HCT116 (cell line): ENCODE results near the gene ATG4B. TPM values are rescaled to one million over a fixed set of nuclear protein-coding genes. Genes with fewer than 3 reads are reported as not detected.

Source experiments
- ATAC-seq: fragments of 200-7000 bp; cut with Tn5 transposase; 2 replicates; pipeline ENCODE4 v1.9.1; 2020; ENCODE audit warnings: mild to moderate bottlenecking, moderate library complexity
- BruUV-seq: library from RNA; stranded (reverse); fragments of 400-500 nt; replicated peaks from 2 replicates; lab custom pipeline; 2021; lab: Mats Ljungman, UMichigan
- CTCF ChIA-PET: fragments of 300-600 bp; sonication (Branson Sonifier 250); formaldehyde crosslinking; loops from one replicate; lab custom pipeline; 2021; ENCODE audit warnings: antibody characterized with exemption; lab: Charles Lee
- POLR2A ChIA-PET: fragments of 300-600, 350-600 bp; sonication (Branson Sonifier 250); formaldehyde crosslinking; loops from one replicate; lab custom pipeline; 2021; ENCODE audit warnings: antibody characterized with exemption; lab: Charles Lee
- RAD21 ChIA-PET, 2 experiments: fragments of 300-600 bp; sonication (Branson Sonifier 250); formaldehyde crosslinking; loops; one replicate each; lab custom pipeline; 2023; ENCODE audit warnings: low total read pairs in 2 of 2; ENCODE audit not compliant: uncharacterized antibody in 2 of 2, unreplicated experiment in 2 of 2, low non-redundant PET in 1 of 2; lab: Charles Lee
- DNase-seq: peaks from one replicate; pipeline ENCODE4 v3.0.0-alpha.2; 2010; ENCODE audit warnings: low read depth, low spot score
- H2AFZ ChIP-seq: fragments of 200-600 bp; shearing (Covaris generic), sonication (generic); 2 replicates; pipeline ENCODE4 v1.6.1; 2017; ENCODE audit warnings: low read depth, mixed run types, mixed read lengths, antibody characterized with exemption, low read length; ENCODE audit not compliant: poor library complexity, severe bottlenecking
- H3K27ac ChIP-seq: 2 replicates; pipeline ENCODE4 v1.5.1; 2012; ENCODE audit warnings: low read depth, low read length
- H3K27me3 ChIP-seq: fragments of 200-600 bp; sonication (generic); 2 replicates; pipeline ENCODE4 v1.6.1; 2016; ENCODE audit warnings: mixed run types, low read length, mixed read lengths; ENCODE audit not compliant: insufficient read depth
- H3K36me3 ChIP-seq, 2 experiments: fragments of 200-500 bp in 1 of 2; fragments of 200-600 bp in 1 of 2; sonication (Bioruptor generic) in 1 of 2; sonication (generic) in 1 of 2; 2 replicates each; pipeline versions ENCODE4 v1.5.1 to v1.6.1; 2014 to 2016; ENCODE audit warnings: low read length in 2 of 2, inconsistent platforms in 1 of 2, mixed read lengths in 1 of 2, mixed run types in 1 of 2; ENCODE audit not compliant: insufficient read depth in 2 of 2, control insufficient read depth in 1 of 2
- H3K4me1 ChIP-seq, 2 experiments: fragments of 200-600 bp in 1 of 2; sonication (generic) in 1 of 2; 2 replicates each; pipeline versions ENCODE4 v1.5.1 to v1.6.1; 2012 to 2017; ENCODE audit warnings: low read length in 2 of 2, inconsistent platforms in 1 of 2, mild to moderate bottlenecking in 1 of 2, mixed read lengths in 1 of 2, mixed run types in 1 of 2, moderate library complexity in 1 of 2; ENCODE audit not compliant: insufficient read depth in 2 of 2, control insufficient read depth in 1 of 2
- H3K4me2 ChIP-seq: fragments of 200-600 bp; sonication (generic); 2 replicates; pipeline ENCODE4 v1.6.1; 2017; ENCODE audit warnings: mixed run types, low read length, mixed read lengths
- H3K4me3 ChIP-seq, 2 experiments: fragments of 200-600 bp in 1 of 2; sonication (generic) in 1 of 2; replicated peaks in 1 of 2; 2 replicates each; pipeline ENCODE4 v1.5.1; 2011 to 2016; ENCODE audit warnings: low read length in 2 of 2, control low read depth in 1 of 2, low read depth in 1 of 2, mild to moderate bottlenecking in 1 of 2, mixed read lengths in 1 of 2, mixed run types in 1 of 2
- H3K79me2 ChIP-seq: fragments of 200-600 bp; sonication (generic); 2 replicates; pipeline ENCODE4 v1.6.1; 2017; ENCODE audit warnings: mild to moderate bottlenecking, mixed run types, low read length, moderate library complexity, mixed read lengths; ENCODE audit not compliant: insufficient read depth
- H3K9ac ChIP-seq: fragments of 200-600 bp; sonication (generic); 2 replicates; pipeline ENCODE4 v1.6.1; 2016; ENCODE audit warnings: low read length, mixed read lengths
- H3K9me2 ChIP-seq: fragments of 200-600 bp; sonication (generic), shearing (Covaris generic); 2 replicates; pipeline ENCODE4 v1.6.1; 2017; ENCODE audit warnings: mixed run types, mild to moderate bottlenecking, moderate library complexity; ENCODE audit not compliant: insufficient read depth
- H3K9me3 ChIP-seq, 2 experiments: fragments of 200-500 bp in 1 of 2; fragments of 200-600 bp in 1 of 2; sonication (Bioruptor generic) in 1 of 2; sonication (generic) in 1 of 2; 2 replicates each; pipeline ENCODE4 v1.6.1; 2014 to 2017; ENCODE audit warnings: low read length in 2 of 2, mixed read lengths in 2 of 2, inconsistent platforms in 1 of 2, low read depth in 1 of 2, mild to moderate bottlenecking in 1 of 2, mixed run types in 1 of 2, moderate library complexity in 1 of 2; ENCODE audit not compliant: control insufficient read depth in 1 of 2, insufficient read depth in 1 of 2
- H4K20me1 ChIP-seq: fragments of 200-600 bp; sonication (generic), shearing (Covaris generic); 2 replicates; pipeline ENCODE4 v1.6.1; 2017; ENCODE audit warnings: mixed run types, mild to moderate bottlenecking, moderate library complexity; ENCODE audit not compliant: insufficient read depth
- CBX3 ChIP-seq: IDR thresholded peaks from 2 replicates; pipeline ENCODE4 v1.6.1; 2012; ENCODE audit warnings: low read depth
- CTCF ChIP-seq, 3 experiments: fragments of 200-600 bp in 1 of 3; sonication (generic) in 1 of 3; IDR thresholded peaks in 2 of 3; conservative IDR thresholded peaks in 1 of 3; 2 replicates each; pipeline ENCODE4 v1.5.1; 2012 to 2017; ENCODE audit warnings: low read depth in 2 of 3, low read length in 2 of 3, antibody characterized with exemption in 1 of 3, borderline replicate concordance in 1 of 3, control low read depth in 1 of 3, mild to moderate bottlenecking in 1 of 3, mixed read lengths in 1 of 3, mixed run types in 1 of 3, moderate library complexity in 1 of 3; ENCODE audit not compliant: insufficient read depth in 1 of 3
- EGR1 ChIP-seq: IDR thresholded peaks from 2 replicates; pipeline ENCODE4 v1.6.1; 2012; ENCODE audit warnings: low read depth
- EZH2phosphoT487 ChIP-seq: fragments of 200-600 bp; IDR thresholded peaks from 2 replicates; pipeline ENCODE4 v1.6.1; 2018; ENCODE audit warnings: antibody characterized with exemption, borderline replicate concordance
- POLR2A ChIP-seq: IDR thresholded peaks from 2 replicates; pipeline ENCODE4 v1.7.0; 2011; ENCODE audit warnings: borderline replicate concordance; ENCODE audit not compliant: insufficient read depth, insufficient read length; ENCODE audit errors: extremely low read depth
- POLR2AphosphoS5 ChIP-seq: IDR thresholded peaks from 2 replicates; pipeline ENCODE4 v1.6.1; 2011; ENCODE audit warnings: mild to moderate bottlenecking, low read depth, low read length, moderate library complexity
- RAD21 ChIP-seq: IDR thresholded peaks from 2 replicates; pipeline ENCODE4 v1.6.1; 2012; ENCODE audit warnings: low read depth, mild to moderate bottlenecking
- SP1 ChIP-seq: IDR thresholded peaks from 2 replicates; pipeline ENCODE4 v1.6.1; 2012; ENCODE audit warnings: low read depth
- YY1 ChIP-seq: IDR thresholded peaks from 2 replicates; pipeline ENCODE4 v1.6.1; 2011; ENCODE audit warnings: low read length, low read depth, moderate library complexity, mild to moderate bottlenecking; ENCODE audit not compliant: insufficient replicate concordance; ENCODE audit errors: extremely low read depth
- ZFX ChIP-seq: fragments of 450-650 bp; IDR thresholded peaks from 2 replicates; pipeline ENCODE4 v1.6.1; 2017
- intact Hi-C: fragments of 100-400 bp; cut with micrococcal nuclease; formaldehyde crosslinking; loops from 2 replicates; pipeline ENCODE4 v1.10.0; 2022
- total RNA-seq: library from RNA; stranded (reverse); gene quantifications from one replicate; pipeline ENCODE4 v1.2.1, GENCODE V29; 2021; ENCODE audit not compliant: unreplicated experiment
- TF ChIP-seq, protein P1 (sequence below): IDR thresholded peaks from 2 replicates; pipeline ENCODE4 v1.6.1; 2011; ENCODE audit warnings: mild to moderate bottlenecking, low read length, moderate library complexity; ENCODE audit not compliant: insufficient replicate concordance; ENCODE audit errors: extremely low read depth
- TF ChIP-seq, protein P2 (sequence below): IDR thresholded peaks from 2 replicates; pipeline ENCODE4 v1.6.1; 2012

The ATG4B gene
- total RNA-seq, 1 experiment from 2014 or later: 87.4 TPM

DNA sequence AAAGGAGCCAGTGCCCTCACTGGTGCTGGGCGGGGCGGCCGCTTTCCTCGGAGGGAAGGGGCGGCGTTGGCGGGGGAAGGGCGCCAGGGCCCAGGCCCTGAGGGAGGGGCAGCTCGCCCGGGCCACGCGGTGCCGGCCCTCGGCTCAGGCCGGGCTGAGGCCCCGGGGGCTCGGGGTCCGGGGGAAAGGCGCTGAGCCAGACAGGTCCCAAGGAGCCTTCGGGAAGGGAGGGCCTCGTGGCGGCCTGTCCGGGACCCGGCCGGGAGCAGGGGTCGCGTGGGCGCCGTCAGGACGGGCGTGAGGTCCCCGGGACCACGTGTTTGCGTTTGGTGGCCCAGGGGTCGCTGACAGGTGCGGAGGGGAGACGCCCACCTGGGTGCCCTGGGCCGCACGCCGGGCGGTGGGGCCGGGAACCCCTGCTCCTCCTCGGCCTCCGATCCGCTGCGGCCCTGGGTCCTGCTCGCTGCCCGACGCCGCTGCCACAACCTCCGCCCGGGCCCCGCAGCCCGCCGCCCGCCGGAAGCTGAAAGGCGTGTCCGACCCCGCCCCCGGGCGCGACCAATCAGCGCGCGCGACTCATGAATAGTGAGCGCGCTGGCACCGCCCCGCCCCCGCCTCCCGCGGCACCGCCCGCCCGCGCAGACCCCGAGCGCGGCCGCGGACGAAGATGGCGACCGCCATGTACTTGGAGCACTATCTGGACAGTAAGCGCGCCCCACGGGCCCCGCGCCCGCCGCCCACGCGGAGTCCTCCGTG is 64.1 kb downstream of the ATG4B start, which contains the start of gene ING5 (continued):
- TF ChIP-seq, protein P1, sequence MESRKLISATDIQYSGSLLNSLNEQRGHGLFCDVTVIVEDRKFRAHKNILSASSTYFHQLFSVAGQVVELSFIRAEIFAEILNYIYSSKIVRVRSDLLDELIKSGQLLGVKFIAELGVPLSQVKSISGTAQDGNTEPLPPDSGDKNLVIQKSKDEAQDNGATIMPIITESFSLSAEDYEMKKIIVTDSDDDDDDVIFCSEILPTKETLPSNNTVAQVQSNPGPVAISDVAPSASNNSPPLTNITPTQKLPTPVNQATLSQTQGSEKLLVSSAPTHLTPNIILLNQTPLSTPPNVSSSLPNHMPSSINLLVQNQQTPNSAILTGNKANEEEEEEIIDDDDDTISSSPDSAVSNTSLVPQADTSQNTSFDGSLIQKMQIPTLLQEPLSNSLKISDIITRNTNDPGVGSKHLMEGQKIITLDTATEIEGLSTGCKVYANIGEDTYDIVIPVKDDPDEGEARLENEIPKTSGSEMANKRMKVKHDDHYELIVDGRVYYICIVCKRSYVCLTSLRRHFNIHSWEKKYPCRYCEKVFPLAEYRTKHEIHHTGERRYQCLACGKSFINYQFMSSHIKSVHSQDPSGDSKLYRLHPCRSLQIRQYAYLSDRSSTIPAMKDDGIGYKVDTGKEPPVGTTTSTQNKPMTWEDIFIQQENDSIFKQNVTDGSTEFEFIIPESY: no peak
- TF ChIP-seq CBX3 (no peak; the same call in 1 of the 2 replicates), POLR2A (peak; percentile 49), RAD21 (no peak; the same call in 1 of the 2 replicates)

- ChIA-PET RAD21 (interaction anchor here (1.1 to 1.5 kb wide), 2 partner anchors 15 to 143 kb away, joined by 3 to 5 read pairs; partner anchors contain the start of gene DTYMK (in 1 of the 2)), CTCF (interaction anchor here (0.7 to 2.7 kb wide), 7 partner anchors 17 to 176 kb away, joined by 3 to 9 read pairs (median 3); partner anchors contain the start of genes BOK and D2HGDH), POLR2A (interaction anchor here (0.7 to 2.6 kb wide), 4 partner anchors 14 to 177 kb away, joined by 3 to 9 read pairs (median 6); partner anchors contain the start of genes D2HGDH and DTYMK)
- Histone ChIP-seq H4K20me1 (no peaks in the 10 kb centered on the region), H3K79me2 (peaks cover 28% of the 10 kb centered on the region), H3K27me3 (no peaks in the 10 kb centered on the region), H3K4me2 (peak overlapping the region; percentile 97), H2AFZ (no peak overlapping the region), H3K9me3 (peaks cover 5 to 6% of the 10 kb centered on the region in 2 experiments; a peak in 1 of 4 replicates), H3K4me1 (peaks cover 14 to 30% of the 10 kb centered on the region in 2 experiments), H3K4me3 (peak overlapping the region; percentile 67 to 69), H3K9ac (peak overlapping the region; percentile 92), H3K9me2 (no peaks in the 10 kb centered on the region), H3K36me3 (peaks cover 9 to 31% of the 10 kb centered on the region in 2 experiments; a peak in 3 of 4 replicates), H3K27ac (peak overlapping the region; percentile 99)
- ATAC-seq (peak; percentile 74), DNase-seq (peak; percentile 59)
- intact Hi-C loops: loop anchor here (5.0 kb wide), 1 partner anchor 345 kb away; the partner anchor contains the start of gene FARP2
- TF ChIP-seq EZH2phosphoT487 (no peak), EGR1 (peak; percentile 85), CBX3 (no peak), POLR2AphosphoS5 (0 out of 2 replicates have a peak, but pooled peaks have one; percentile 22), SP1 (peak; percentile 15), CTCF (IDR thresholded peaks at IDR 0.05 in 2 of 3, conservative IDR thresholded peaks at IDR 0.05 in 1 of 3; ENCODE audit: borderline replicate concordance in 1 of 3, insufficient read depth in 1 of 3, low read depth in 2 of 3, low read length in 2 of 3) (peak; percentile 49 to 61 (median 58)), YY1 (no peak), ZFX (peak; percentile 20; the same call in 1 of the 2 replicates), POLR2A (no peak)
- TF ChIP-seq, protein P2, sequence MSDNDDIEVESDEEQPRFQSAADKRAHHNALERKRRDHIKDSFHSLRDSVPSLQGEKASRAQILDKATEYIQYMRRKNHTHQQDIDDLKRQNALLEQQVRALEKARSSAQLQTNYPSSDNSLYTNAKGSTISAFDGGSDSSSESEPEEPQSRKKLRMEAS: peak; percentile 54; the same call in 1 of the 2 replicates
- no TSS peak for BruUV-seq
These were observed 64.9 kb downstream of the ATG4B start for GRCh38 chr2:241702155-241703031.
